Panc1 (cell line): ENCODE measurements around the gene TOX3. TPM values are rescaled to one million over a fixed set of nuclear protein-coding genes. Genes with fewer than 3 reads are reported as not detected.

Experiments
- ATAC-seq: fragments of 200-7000 bp; cut with Tn5 transposase; 2 replicates; pipeline ENCODE4 v1.9.1; 2020; ENCODE audit warnings: mild to moderate bottlenecking, moderate library complexity
- BruUV-seq: library from RNA; stranded (reverse); fragments of 400-500 nt; replicated peaks from 2 replicates; lab custom pipeline; 2021; lab: Mats Ljungman, UMichigan
- CTCF ChIA-PET: fragments of 300-600 bp; sonication (Branson Sonifier 250); formaldehyde crosslinking; loops from one replicate; lab custom pipeline; 2022; ENCODE audit warnings: antibody characterized with exemption; lab: Charles Lee
- POLR2A ChIA-PET: fragments of 300-600 bp; sonication (Branson Sonifier 250); formaldehyde crosslinking; loops from one replicate; lab custom pipeline; 2022; ENCODE audit warnings: antibody characterized with exemption; lab: Charles Lee
- DNase-seq: peaks from one replicate; pipeline ENCODE4 v3.0.0-alpha.2; 2010; ENCODE audit warnings: low read depth, low spot score
- H3K27ac ChIP-seq: 2 replicates; pipeline ENCODE4 v1.5.1; 2011; ENCODE audit warnings: mild to moderate bottlenecking, low read length, inconsistent platforms
- H3K27me3 ChIP-seq: fragments of 200-500 bp; sonication (Bioruptor generic); 2 replicates; pipeline ENCODE4 v1.6.0; 2014; ENCODE audit warnings: low read length, inconsistent platforms; ENCODE audit not compliant: control insufficient read depth, insufficient read depth
- H3K36me3 ChIP-seq: fragments of 200-500 bp; sonication (Bioruptor generic); 2 replicates; pipeline ENCODE4 v1.5.1; 2014; ENCODE audit warnings: inconsistent platforms, mild to moderate bottlenecking, low read length, moderate library complexity; ENCODE audit not compliant: control insufficient read depth, insufficient read depth
- H3K4me1 ChIP-seq: 2 replicates; pipeline ENCODE4 v1.5.1; 2011; ENCODE audit warnings: inconsistent platforms, mild to moderate bottlenecking, low read length, moderate library complexity; ENCODE audit not compliant: control insufficient read depth, insufficient read depth
- H3K4me3 ChIP-seq, 2 experiments: 2 replicates each; pipeline ENCODE4 v1.5.1; 2011 to 2012; ENCODE audit warnings: low read depth in 2 of 2, low read length in 2 of 2, mild to moderate bottlenecking in 2 of 2, inconsistent platforms in 1 of 2, moderate library complexity in 1 of 2
- H3K9me3 ChIP-seq: fragments of 200-500 bp; sonication (Bioruptor generic); 2 replicates; pipeline ENCODE4 v1.5.1; 2014; ENCODE audit warnings: low read depth, mild to moderate bottlenecking, inconsistent platforms, low read length, moderate library complexity; ENCODE audit not compliant: control insufficient read depth, insufficient read depth
- POLR2AphosphoS5 ChIP-seq: IDR thresholded peaks from 2 replicates; pipeline ENCODE4 v1.6.1; 2012; ENCODE audit warnings: mild to moderate bottlenecking, low read depth, low read length, moderate library complexity
- REST ChIP-seq, 2 experiments: IDR thresholded peaks; 2 replicates each; pipeline ENCODE4 v1.6.1; 2011 to 2012; ENCODE audit warnings: low read depth in 2 of 2, control low read depth in 1 of 2, low read length in 1 of 2, mild to moderate bottlenecking in 1 of 2, moderate library complexity in 1 of 2; ENCODE audit not compliant: insufficient read depth in 1 of 2
- SIN3A ChIP-seq: IDR thresholded peaks from 2 replicates; pipeline ENCODE4 v1.6.1; 2012; ENCODE audit warnings: low read depth, mild to moderate bottlenecking, low read length, moderate library complexity, borderline replicate concordance; ENCODE audit not compliant: insufficient read depth
- TCF7L2 ChIP-seq: IDR thresholded peaks from 2 replicates; pipeline ENCODE4 v1.6.1; 2011; ENCODE audit warnings: mild to moderate bottlenecking, low read depth, low read length, inconsistent platforms
- in situ Hi-C: cut with HindIII; loops from 2 replicates; pipeline ENCODE4 v1.10.0; 2016; ENCODE audit warnings: low sequenced_read_pairs, low pct_unique_long_range_greater_than_20kb
- intact Hi-C: fragments of 100-400 bp; cut with micrococcal nuclease; formaldehyde crosslinking; loops from one replicate; pipeline ENCODE4 v1.10.0; 2022; ENCODE audit not compliant: unreplicated experiment
- total RNA-seq: library from RNA; stranded (reverse); gene quantifications from one replicate; pipeline ENCODE4 v1.2.1, GENCODE V29; 2021; ENCODE audit not compliant: unreplicated experiment
- TF ChIP-seq, protein P1 (sequence below): fragments of 450-650 bp; IDR thresholded peaks from 2 replicates; pipeline ENCODE4 v1.5.1; 2017; ENCODE audit warnings: mild to moderate bottlenecking

The TOX3 gene
- total RNA-seq, 1 experiment from 2014 or later, result 3.4 TPM

GRCh38 chr16:52450916-52451315, 96.0 kb downstream of the TOX3 start:
- CTCF ChIA-PET, result no interaction called here
- ATAC-seq (no peak), DNase-seq (no peak)
- intact Hi-C loops (no loop called here), in situ Hi-C loops (no loop called here)
- POLR2A ChIA-PET, result no interaction called here
- Histone ChIP-seq H3K9me3 (no peaks in the 10 kb centered on the region), H3K4me1 (no peaks in the 10 kb centered on the region), H3K4me3 (no peak overlapping the region), H3K36me3 (no peaks in the 10 kb centered on the region), H3K27me3 (no peaks in the 10 kb centered on the region), H3K27ac (no peak overlapping the region)
- no TSS peak for BruUV-seq
- TF ChIP-seq TCF7L2 (no peak), POLR2AphosphoS5 (no peak), REST (IDR thresholded peaks at IDR 0.05; ENCODE audit: insufficient read depth in 1 of 2, low read depth in 2 of 2, low read length in 1 of 2) (no peak), SIN3A (no peak)
- TF ChIP-seq, protein P1, sequence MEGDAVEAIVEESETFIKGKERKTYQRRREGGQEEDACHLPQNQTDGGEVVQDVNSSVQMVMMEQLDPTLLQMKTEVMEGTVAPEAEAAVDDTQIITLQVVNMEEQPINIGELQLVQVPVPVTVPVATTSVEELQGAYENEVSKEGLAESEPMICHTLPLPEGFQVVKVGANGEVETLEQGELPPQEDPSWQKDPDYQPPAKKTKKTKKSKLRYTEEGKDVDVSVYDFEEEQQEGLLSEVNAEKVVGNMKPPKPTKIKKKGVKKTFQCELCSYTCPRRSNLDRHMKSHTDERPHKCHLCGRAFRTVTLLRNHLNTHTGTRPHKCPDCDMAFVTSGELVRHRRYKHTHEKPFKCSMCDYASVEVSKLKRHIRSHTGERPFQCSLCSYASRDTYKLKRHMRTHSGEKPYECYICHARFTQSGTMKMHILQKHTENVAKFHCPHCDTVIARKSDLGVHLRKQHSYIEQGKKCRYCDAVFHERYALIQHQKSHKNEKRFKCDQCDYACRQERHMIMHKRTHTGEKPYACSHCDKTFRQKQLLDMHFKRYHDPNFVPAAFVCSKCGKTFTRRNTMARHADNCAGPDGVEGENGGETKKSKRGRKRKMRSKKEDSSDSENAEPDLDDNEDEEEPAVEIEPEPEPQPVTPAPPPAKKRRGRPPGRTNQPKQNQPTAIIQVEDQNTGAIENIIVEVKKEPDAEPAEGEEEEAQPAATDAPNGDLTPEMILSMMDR, result no peak

DNA sequence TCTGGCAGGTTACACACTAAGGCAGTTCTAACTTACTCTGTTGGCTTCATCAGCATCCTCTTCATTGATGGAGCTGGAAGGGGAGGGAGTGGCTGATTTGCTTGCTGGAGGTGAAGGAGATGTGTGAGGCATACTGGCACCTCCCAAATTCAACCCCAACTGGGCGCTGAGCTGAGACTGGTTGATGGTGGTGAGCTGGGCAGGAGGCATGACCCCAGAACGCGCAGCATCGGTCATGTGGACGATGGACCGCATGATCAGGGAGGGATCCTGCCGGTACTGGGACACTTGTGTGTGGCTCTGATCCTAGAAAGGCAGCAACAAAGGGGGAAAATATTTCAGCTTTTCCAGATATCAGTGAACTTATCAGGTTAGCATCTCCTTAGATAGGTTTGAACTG, 96.7 kb downstream of the TOX3 start:
- in situ Hi-C loops (no loop called here), intact Hi-C loops (no loop called here)
- ChIA-PET POLR2A (no interaction called here), CTCF (no interaction called here)
- no peaks in the 10 kb centered on the region for H3K4me1 ChIP-seq
- H3K27me3 ChIP-seq, result no peaks in the 10 kb centered on the region
- no peaks in the 10 kb centered on the region for H3K9me3 ChIP-seq
- no peak for TF ChIP-seq SIN3A
- no peak for TF ChIP-seq REST (IDR thresholded peaks at IDR 0.05; ENCODE audit: insufficient read depth in 1 of 2, low read depth in 2 of 2, low read length in 1 of 2)
- TF ChIP-seq POLR2AphosphoS5, result no peak
- no peak for TF ChIP-seq TCF7L2
- H3K27ac ChIP-seq, result no peak overlapping the region
- no peaks in the 10 kb centered on the region for H3K36me3 ChIP-seq
- BruUV-seq, result no TSS peak
- no peak overlapping the region for H3K4me3 ChIP-seq
- DNase-seq (no peak), ATAC-seq (no peak)
